ENCODE data around the gene LEMD2. TPM values are rescaled to one million over a fixed set of nuclear protein-coding genes. Genes with fewer than 3 reads are reported as not detected.

The LEMD2 gene
- total RNA-seq, 1 experiment from 2014 or later, result 43.9 TPM

DNA sequence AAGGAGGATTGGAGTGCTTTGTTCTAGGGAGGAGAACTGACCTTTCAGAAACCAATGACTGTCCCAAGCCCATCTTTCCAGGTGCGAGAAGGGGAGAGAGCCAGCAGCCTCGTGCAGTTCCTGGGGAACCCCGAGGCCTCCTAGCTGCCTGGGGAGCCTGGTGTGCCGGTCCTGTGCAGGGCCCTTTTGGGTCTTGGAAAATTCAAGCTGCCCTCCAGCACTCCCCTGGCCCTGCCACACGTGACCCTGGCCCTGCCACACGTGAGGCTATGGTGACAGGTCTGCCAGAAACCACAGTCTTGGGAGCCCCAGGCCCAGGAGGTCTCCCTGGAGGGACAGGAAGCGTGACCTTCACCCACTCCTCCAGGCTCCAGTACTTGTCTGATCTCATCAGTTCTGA lies 57.9 kb downstream of the LEMD2 start:
- Histone ChIP-seq H2AFZ (ENCODE audit: low read depth, low read length, poor library complexity, severe bottlenecking) (no peak overlapping the region), H3K9me2 (ENCODE audit: insufficient read depth) (no peaks in the 10 kb centered on the region), H3K27ac (ENCODE audit: low read depth, low read length) (no peak overlapping the region), H3K79me2 (ENCODE audit: insufficient read depth, low read length) (no peaks in the 10 kb centered on the region), H3K4me3 (replicated peaks in 1 of 2; ENCODE audit: low read depth in 1 of 2, low read length in 2 of 2) (no peak overlapping the region), H3K9me3 (ENCODE audit: control insufficient read depth in 1 of 2, insufficient read depth in 1 of 2, low read depth in 1 of 2, low read length in 2 of 2) (no peaks in the 10 kb centered on the region), H3K9ac (ENCODE audit: low read length) (no peak overlapping the region), H3K36me3 (ENCODE audit: control insufficient read depth in 1 of 2, insufficient read depth in 2 of 2, low read length in 2 of 2) (no peaks in the 10 kb centered on the region), H3K4me1 (ENCODE audit: control insufficient read depth in 1 of 2, insufficient read depth in 2 of 2, low read length in 2 of 2) (peaks cover 0 to 10% of the 10 kb centered on the region in 2 experiments; a peak in 2 of 4 replicates), H4K20me1 (ENCODE audit: insufficient read depth) (no peaks in the 10 kb centered on the region), H3K27me3 (ENCODE audit: insufficient read depth, low read length) (no peaks in the 10 kb centered on the region), H3K4me2 (ENCODE audit: low read length) (no peak overlapping the region)
- BruUV-seq (replicated peaks), result no TSS peak
- intact Hi-C loops (cut with micrococcal nuclease), result no loop called here
- CTCF ChIA-PET, result no interaction called here
- TF ChIP-seq POLR2AphosphoS5 (IDR thresholded peaks at IDR 0.05; ENCODE audit: low read depth, low read length) (no peak), ZFX (IDR thresholded peaks at IDR 0.05) (no peak), ATF3 (IDR thresholded peaks at IDR 0.05) (no peak), EZH2phosphoT487 (IDR thresholded peaks at IDR 0.05; ENCODE audit: borderline replicate concordance) (no peak), SP1 (IDR thresholded peaks at IDR 0.05; ENCODE audit: low read depth) (no peak), REST (IDR thresholded peaks at IDR 0.05; ENCODE audit: low read depth) (no peak), POLR2A (IDR thresholded peaks at IDR 0.05; ENCODE audit: borderline replicate concordance, extremely low read depth, insufficient read depth, insufficient read length) (no peak), ZNF274 (IDR thresholded peaks at IDR 0.05; ENCODE audit: low read depth, low read length) (no peak), SRF (IDR thresholded peaks at IDR 0.05; ENCODE audit: low read depth) (no peak)
- TF ChIP-seq, protein P1, sequence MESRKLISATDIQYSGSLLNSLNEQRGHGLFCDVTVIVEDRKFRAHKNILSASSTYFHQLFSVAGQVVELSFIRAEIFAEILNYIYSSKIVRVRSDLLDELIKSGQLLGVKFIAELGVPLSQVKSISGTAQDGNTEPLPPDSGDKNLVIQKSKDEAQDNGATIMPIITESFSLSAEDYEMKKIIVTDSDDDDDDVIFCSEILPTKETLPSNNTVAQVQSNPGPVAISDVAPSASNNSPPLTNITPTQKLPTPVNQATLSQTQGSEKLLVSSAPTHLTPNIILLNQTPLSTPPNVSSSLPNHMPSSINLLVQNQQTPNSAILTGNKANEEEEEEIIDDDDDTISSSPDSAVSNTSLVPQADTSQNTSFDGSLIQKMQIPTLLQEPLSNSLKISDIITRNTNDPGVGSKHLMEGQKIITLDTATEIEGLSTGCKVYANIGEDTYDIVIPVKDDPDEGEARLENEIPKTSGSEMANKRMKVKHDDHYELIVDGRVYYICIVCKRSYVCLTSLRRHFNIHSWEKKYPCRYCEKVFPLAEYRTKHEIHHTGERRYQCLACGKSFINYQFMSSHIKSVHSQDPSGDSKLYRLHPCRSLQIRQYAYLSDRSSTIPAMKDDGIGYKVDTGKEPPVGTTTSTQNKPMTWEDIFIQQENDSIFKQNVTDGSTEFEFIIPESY (IDR thresholded peaks at IDR 0.05; ENCODE audit: extremely low read depth, insufficient replicate concordance, low read length), result no peak
- RAD21 ChIA-PET (ENCODE audit: low non-redundant PET in 1 of 2, low total read pairs in 2 of 2, uncharacterized antibody in 2 of 2, unreplicated experiment in 2 of 2), result no interaction called here
- DNase-seq (ENCODE audit: low read depth, low spot score) (no peak), ATAC-seq (no peak)
- POLR2A ChIA-PET, result no interaction called here
